HFF-Myc (cell line): ENCODE data around the gene MORN1.

Experiments
- DNase-seq: peaks from one replicate; pipeline ENCODE4 v3.0.0-alpha.2; 2011; ENCODE audit warnings: low read depth; ENCODE audit errors: extremely low read depth
- H3K4me3 ChIP-seq: replicated peaks from 2 replicates; pipeline ENCODE4 v1.5.1; 2011; ENCODE audit warnings: low read depth, mild to moderate bottlenecking, control low read depth, low read length
- TF ChIP-seq, protein P1 (sequence below): IDR thresholded peaks from 2 replicates; pipeline ENCODE4 v1.5.1; 2012; ENCODE audit warnings: mild to moderate bottlenecking, low read depth, low read length, control low read depth; ENCODE audit errors: missing control alignments

MORN1 gene

DNA sequence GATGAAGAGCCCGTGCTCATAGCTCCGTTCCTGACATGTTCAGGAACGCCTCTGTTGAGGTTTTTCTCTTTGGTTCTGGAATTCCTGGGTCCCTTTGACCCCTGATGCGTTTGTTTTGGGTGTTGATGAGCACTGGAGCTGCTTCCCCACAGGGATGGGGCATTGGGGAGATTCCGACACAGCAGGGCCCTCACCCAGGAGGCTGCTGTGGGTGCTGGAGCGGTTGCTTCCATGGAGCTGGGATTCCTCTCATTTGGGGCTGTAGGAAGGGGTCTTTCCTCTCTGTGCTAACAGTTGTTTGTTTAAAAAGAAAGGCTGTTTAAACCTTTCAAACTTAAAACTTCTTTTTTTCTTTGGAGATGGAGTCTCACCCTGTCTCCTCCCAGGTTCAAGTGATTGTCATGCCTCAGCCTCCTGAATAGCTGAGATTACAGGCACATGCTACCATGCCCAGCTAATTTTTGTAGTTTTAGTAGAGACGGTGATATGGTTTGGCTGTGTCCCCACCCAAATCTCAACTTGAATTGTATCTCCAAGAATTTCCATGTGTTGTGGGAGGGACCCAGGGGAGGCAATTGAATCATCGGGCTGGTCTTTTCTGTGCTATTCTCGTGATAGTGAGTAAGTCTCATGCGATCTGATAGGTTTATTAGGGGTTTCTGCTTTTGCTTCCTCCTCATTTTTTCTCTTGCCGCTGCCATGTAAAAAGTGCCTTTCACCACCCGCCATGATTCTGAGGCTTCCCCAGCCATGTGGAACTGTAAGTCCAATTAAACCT, 114.4 kb downstream of the MORN1 start:
- TF ChIP-seq, protein P1, sequence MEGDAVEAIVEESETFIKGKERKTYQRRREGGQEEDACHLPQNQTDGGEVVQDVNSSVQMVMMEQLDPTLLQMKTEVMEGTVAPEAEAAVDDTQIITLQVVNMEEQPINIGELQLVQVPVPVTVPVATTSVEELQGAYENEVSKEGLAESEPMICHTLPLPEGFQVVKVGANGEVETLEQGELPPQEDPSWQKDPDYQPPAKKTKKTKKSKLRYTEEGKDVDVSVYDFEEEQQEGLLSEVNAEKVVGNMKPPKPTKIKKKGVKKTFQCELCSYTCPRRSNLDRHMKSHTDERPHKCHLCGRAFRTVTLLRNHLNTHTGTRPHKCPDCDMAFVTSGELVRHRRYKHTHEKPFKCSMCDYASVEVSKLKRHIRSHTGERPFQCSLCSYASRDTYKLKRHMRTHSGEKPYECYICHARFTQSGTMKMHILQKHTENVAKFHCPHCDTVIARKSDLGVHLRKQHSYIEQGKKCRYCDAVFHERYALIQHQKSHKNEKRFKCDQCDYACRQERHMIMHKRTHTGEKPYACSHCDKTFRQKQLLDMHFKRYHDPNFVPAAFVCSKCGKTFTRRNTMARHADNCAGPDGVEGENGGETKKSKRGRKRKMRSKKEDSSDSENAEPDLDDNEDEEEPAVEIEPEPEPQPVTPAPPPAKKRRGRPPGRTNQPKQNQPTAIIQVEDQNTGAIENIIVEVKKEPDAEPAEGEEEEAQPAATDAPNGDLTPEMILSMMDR = no peak
- no peak for DNase-seq
- H3K4me3 ChIP-seq = no peak overlapping the region

DNA sequence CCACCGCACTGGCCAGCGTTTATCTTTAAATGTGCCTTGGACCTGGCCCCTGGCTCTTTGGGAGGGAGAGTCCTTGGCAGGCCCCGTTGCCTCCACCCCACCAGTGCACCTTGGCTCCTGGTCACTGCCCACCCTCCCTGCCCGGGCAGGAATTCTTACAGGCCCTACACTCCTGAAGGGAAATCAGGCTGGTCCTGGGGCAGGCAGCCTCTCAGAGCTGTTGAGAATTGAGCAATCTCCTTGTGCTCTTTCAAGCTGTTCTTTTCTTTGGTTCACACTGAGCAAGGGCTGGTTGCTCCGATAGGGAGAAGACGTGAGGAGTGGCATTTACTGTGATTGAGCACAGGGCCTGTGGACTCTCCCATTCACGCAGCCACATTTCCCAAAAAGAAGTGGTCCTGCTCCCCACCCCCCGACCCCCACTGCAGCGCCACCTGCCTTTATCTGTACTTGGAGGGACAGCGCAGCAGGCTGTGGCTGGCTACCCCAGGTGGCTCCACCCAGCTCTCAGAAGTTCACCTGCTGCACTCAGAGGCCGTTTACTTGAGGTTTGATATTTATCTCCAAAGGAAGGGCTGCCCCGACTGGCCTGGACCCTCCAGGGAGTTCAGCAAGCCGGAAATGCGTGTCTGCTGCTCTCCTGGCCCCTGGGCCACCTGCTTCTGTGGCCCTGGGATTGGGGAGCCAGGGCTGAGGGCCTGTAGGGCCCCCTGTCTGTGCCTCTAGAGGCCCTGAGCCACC, 115.4 kb downstream of the MORN1 start:
- H3K4me3 ChIP-seq = no peak overlapping the region
- TF ChIP-seq, protein P1 = no peak
- no peak for DNase-seq

DNA sequence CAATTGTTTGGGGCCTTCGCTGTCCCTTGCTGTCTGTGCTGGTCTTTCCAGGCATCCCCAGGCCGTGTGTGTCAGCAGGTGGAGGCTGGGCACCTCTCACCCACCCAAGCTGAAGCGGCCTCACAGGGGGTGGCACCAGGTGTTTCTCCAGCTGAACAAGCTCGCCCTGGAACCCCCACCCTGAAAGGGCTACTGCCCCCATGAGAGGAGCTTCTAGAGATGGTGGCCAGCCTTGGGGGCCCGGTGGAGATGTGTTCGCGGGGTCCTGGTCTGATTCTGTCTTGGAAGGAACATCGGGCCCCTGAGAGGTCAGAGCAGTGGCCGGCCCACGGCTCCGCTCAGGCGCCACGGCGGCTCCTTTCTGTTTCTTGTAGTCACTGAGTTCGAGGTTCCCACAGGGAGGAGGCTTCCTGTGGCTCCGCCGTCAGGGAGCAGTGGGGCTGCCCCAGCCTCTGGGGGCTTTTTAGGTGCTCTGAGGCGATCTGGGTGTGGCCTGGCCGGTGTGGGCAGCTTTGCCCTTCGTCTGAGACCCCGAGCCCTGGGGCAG, 116.4 kb downstream of the MORN1 start:
- no peak for DNase-seq
- H3K4me3 ChIP-seq = no peak overlapping the region
- TF ChIP-seq, protein P1 = no peak

DNA sequence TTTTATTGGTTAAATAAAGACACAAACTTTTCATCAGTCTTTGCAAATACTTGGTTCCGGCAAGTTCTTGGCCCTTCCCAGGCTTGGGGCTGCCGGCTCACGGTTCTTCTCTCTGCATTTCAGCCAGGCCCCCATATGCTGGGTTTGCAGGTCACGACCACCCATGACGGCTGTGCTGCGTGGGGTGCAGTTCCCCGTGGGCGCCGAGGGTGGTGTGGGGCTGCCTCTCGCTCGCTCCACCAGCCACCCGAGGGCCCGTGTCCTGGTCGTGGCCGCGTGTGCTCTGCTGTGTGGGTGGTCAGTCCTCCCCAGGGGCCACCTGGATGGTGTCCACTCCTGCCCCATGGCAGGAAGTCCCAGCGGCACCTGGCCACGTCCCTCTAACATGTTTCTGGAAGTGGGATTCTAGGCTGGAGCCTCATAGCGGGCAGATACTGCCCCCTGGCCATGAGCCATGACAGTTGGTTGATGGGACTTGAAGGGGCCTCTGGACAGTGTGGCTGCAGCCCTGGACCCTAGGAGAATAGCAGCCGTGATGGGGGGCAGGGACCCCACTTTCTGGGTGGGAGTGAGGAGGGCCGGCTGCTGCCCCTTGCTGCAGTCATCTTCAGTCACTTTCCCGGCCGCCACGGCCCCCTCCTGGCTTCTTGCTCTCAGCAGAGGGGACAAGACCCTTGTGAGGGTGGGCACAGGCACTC, 117.0 kb downstream of the MORN1 start:
- no peak for DNase-seq
- no peak overlapping the region for H3K4me3 ChIP-seq
- TF ChIP-seq, protein P1 = no peak

DNA sequence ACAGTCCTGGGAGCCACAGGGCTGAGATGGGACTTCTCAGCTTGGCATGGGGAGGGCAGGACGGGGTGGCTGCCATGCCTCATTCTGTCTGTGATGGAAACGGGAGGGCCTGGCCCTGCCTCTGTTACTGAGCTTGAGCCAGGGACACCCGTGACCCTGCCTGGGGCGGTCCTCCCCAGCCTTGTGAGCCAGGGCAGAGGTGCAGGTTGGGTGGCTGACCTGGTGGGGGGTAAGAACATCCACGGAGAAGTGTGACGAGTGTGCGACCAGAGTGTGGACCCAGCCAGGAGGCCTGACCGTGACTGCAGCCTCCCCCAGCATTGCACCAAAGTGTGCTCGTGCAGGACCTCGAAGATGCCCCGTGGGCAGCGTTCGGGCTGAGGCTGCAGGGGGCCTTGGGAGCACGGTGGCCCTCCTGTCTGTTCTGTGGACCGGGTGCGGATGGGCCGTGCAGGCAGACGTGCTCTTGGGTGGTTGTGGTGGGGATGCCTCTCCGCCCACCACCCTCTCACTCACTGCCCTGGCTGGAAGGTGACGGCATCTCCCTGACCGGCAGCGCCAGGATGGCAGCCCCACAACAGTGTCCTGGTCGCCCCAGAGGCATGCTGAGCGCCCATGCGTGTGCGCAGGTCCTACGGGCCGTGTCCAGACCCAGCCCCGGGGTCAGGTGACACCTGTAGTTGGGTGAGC, 117.8 kb downstream of the MORN1 start:
- TF ChIP-seq, protein P1 = no peak
- H3K4me3 ChIP-seq = no peak overlapping the region
- DNase-seq = no peak

DNA sequence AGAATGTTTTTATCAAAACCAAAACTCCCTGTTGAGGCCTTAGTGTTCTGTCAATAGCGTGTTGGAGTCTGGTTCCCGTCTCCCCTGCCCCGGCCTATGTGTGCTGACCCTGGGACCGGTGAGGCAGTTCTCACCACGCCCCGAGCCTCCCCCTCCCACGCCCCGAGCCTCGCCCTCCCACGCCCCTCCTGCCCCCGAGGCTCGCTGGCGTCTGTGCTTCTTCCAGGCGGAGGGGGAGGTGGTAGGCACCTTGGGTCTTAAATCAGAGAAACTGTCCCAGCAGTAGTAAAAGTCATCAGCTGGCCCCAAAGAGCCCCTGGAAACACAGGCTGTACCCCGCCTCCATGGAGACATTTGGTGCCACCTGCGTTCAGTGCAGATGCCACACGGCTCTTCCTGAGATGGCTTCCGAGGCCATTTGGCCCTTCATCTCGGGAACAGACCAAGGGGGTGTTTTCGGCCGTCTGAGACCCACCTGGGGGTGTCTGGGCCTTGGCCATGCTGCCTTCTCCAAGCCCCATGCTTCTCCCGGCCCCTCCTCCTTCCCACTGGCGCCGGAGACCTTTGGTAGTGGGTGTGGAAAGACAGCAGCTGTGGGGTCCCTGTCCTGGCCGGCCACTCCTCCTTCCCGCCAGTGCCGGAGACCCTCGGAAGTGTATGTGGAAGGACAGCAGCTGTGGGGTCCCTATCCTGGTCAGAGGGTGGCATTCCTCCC, 118.5 kb downstream of the MORN1 start:
- no peak overlapping the region for H3K4me3 ChIP-seq
- TF ChIP-seq, protein P1 = no peak
- no peak for DNase-seq
